Calu3 (cell line): ENCODE data around the gene HSD17B8. TPM values are rescaled to one million over a fixed set of nuclear protein-coding genes. Genes with fewer than 3 reads are reported as not detected.

ENCODE experiments used
- BruUV-seq: library from RNA; stranded (reverse); fragments of 400-500 nt; replicated peaks from 2 replicates; lab custom pipeline; 2021; lab: Mats Ljungman, UMichigan
- CTCF ChIA-PET: fragments of 300-600 bp; sonication (Branson Sonifier 250); formaldehyde crosslinking; loops from one replicate; lab custom pipeline; 2022; ENCODE audit warnings: antibody characterized with exemption; lab: Charles Lee
- DNase-seq: peaks from one replicate; pipeline ENCODE4 v3.0.0; 2022
- H3K27ac Mint-ChIP-seq: one replicate; pipeline ENCODE4 v1.8.0; 2022; ENCODE audit warnings: mixed read lengths; ENCODE audit not compliant: unreplicated experiment
- H3K27me3 Mint-ChIP-seq: one replicate; pipeline ENCODE4 v1.8.0; 2022; ENCODE audit warnings: mixed read lengths; ENCODE audit not compliant: unreplicated experiment
- H3K36me3 Mint-ChIP-seq: one replicate; pipeline ENCODE4 v1.8.0; 2022; ENCODE audit warnings: mild to moderate bottlenecking, moderate library complexity, mixed read lengths; ENCODE audit not compliant: insufficient read depth, unreplicated experiment
- H3K4me1 Mint-ChIP-seq: one replicate; pipeline ENCODE4 v1.8.0; 2022; ENCODE audit warnings: mild to moderate bottlenecking, low read depth, mixed read lengths; ENCODE audit not compliant: unreplicated experiment
- H3K4me3 Mint-ChIP-seq: one replicate; pipeline ENCODE4 v1.8.0; 2022; ENCODE audit warnings: mild to moderate bottlenecking, low read depth, moderate library complexity, mixed read lengths; ENCODE audit not compliant: unreplicated experiment
- H3K9me3 Mint-ChIP-seq: one replicate; pipeline ENCODE4 v1.8.0; 2022; ENCODE audit warnings: low read depth, mixed read lengths; ENCODE audit not compliant: unreplicated experiment
- intact Hi-C: fragments of 100-400 bp; cut with micrococcal nuclease; formaldehyde crosslinking; loops from one replicate; pipeline ENCODE4 v1.10.0; 2022; ENCODE audit not compliant: unreplicated experiment
- total RNA-seq: library from RNA; stranded (reverse); gene quantifications from 2 replicates; pipeline ENCODE4 v1.2.3, GENCODE V29; 2022
- TF ChIP-seq, protein P1 (sequence below): fragments of 200-600 bp; IDR thresholded peaks from one replicate; pipeline ENCODE4 v1.8.0; 2022; ENCODE audit warnings: antibody characterized with exemption; ENCODE audit not compliant: unreplicated experiment

HSD17B8 gene
- total RNA-seq, 1 experiment from 2014 or later, result 41.7 TPM

DNA sequence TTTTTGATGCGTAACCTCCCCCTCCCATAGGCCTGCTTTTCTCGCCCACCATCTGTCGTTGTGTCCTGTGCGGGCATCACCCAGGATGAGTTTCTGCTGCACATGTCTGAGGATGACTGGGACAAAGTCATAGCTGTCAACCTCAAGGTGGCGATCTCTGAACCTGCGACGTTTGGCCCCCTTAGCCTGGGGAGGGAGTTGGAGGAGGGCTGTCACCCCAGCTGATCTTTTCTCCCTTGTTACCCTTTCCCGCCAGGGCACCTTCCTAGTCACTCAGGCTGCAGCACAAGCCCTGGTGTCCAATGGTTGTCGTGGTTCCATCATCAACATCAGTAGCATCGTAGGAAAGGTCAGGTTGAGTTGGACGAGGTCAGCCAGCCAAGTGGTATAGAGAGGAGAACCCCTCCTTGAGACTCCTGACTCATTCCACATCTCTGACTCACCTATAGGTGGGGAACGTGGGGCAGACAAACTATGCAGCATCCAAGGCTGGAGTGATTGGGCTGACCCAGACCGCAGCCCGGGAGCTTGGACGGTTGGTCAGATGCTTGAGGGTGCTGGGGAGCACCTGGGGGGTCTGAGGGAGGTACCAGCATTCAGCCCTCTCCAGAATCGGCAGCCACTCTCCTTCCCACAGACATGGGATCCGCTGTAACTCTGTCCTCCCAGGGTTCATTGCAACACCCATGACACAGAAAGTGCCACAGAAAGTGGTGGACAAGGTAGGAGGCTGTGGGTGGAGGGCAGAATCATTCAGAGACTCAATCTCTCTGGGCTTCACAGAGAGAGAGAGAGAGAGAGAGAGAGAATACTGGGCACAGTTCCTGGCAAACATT, 954 bp downstream of the HSD17B8 start:
- DNase-seq, result peak; percentile 61
- TF ChIP-seq, protein P1, sequence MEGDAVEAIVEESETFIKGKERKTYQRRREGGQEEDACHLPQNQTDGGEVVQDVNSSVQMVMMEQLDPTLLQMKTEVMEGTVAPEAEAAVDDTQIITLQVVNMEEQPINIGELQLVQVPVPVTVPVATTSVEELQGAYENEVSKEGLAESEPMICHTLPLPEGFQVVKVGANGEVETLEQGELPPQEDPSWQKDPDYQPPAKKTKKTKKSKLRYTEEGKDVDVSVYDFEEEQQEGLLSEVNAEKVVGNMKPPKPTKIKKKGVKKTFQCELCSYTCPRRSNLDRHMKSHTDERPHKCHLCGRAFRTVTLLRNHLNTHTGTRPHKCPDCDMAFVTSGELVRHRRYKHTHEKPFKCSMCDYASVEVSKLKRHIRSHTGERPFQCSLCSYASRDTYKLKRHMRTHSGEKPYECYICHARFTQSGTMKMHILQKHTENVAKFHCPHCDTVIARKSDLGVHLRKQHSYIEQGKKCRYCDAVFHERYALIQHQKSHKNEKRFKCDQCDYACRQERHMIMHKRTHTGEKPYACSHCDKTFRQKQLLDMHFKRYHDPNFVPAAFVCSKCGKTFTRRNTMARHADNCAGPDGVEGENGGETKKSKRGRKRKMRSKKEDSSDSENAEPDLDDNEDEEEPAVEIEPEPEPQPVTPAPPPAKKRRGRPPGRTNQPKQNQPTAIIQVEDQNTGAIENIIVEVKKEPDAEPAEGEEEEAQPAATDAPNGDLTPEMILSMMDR, result no peak
- peak overlapping the region; percentile 81 for H3K27ac Mint-ChIP-seq
- CTCF ChIA-PET, result interaction anchor here (0.5 to 1.5 kb wide), 5 partner anchors 15 to 234 kb away, joined by 3 to 7 read pairs (median 4); no protein-coding TSS in a partner anchor
- peaks cover 63% of the 10 kb centered on the region for H3K4me1 Mint-ChIP-seq
- no peaks in the 10 kb centered on the region for H3K27me3 Mint-ChIP-seq
- H3K4me3 Mint-ChIP-seq, result peak overlapping the region; percentile 97
- H3K9me3 Mint-ChIP-seq, result no peaks in the 10 kb centered on the region
- peaks cover 87% of the 10 kb centered on the region for H3K36me3 Mint-ChIP-seq
- intact Hi-C loops, result loop anchor here (5.0 kb wide), 1 partner anchor 42 kb away; no protein-coding TSS in a partner anchor
- BruUV-seq, result no TSS peak

DNA sequence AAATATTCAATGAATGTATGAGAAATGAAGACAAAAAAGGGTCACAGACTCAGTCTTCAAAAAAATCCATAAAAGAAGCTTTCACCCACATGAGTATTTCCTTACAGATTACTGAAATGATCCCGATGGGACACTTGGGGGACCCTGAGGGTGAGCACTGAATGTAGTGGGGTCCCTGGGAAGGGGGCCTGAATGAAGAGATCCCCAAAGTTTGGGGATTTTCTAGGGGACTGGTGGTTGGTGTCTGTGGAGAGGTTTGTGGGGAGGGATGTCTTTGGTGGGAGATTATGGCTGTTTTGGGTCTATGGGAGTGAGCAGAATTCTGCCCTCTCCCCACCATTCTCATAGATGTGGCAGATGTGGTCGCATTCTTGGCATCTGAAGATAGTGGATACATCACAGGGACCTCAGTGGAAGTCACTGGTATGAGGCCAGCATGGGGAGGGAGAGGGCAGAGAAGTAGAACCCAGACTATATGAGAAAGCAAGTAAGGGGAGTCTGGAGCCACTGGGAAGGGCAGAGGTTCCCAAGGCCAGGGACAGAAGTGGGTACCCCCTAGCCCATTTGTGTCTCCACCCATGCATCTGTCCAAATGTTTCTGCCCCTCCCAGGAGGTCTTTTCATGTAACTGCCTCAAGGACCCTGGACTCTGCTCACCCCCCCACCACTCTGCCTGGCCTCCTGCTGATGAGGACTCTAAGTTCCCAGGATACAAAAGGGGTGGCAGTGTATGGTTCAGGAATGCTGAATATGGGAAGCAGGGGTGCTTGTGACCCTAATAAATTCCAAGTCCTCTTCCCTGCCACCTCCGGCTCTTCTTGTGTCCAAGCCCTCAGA, 1.8 kb downstream of the HSD17B8 start:
- H3K36me3 Mint-ChIP-seq, result peaks cover 79% of the 10 kb centered on the region
- peak overlapping the region; percentile 81 for H3K27ac Mint-ChIP-seq
- TF ChIP-seq, protein P1, result no peak
- peak overlapping the region; percentile 97 for H3K4me3 Mint-ChIP-seq
- intact Hi-C loops, result loop anchor here (5.0 kb wide), 1 partner anchor 41 kb away; no protein-coding TSS in a partner anchor
- H3K27me3 Mint-ChIP-seq, result no peaks in the 10 kb centered on the region
- H3K9me3 Mint-ChIP-seq, result no peaks in the 10 kb centered on the region
- peaks cover 63% of the 10 kb centered on the region for H3K4me1 Mint-ChIP-seq
- no TSS peak for BruUV-seq
- no peak for DNase-seq
- CTCF ChIA-PET, result interaction anchor here (0.6 to 1.0 kb wide), 3 partner anchors 14 to 220 kb away, joined by 3 to 7 read pairs (median 4); no protein-coding TSS in a partner anchor

GRCh38 chr6:33206864-33207551, 2.6 kb downstream of the HSD17B8 start:
- Mint-ChIP-seq H3K4me1 (peaks cover 56% of the 10 kb centered on the region), H3K36me3 (peaks cover 74% of the 10 kb centered on the region), H3K27me3 (peaks cover 6% of the 10 kb centered on the region), H3K27ac (peak overlapping the region; percentile 94), H3K9me3 (no peaks in the 10 kb centered on the region), H3K4me3 (peak overlapping the region; percentile 83)
- CTCF ChIA-PET, result interaction anchor here (0.7 kb wide), 1 partner anchor 113 kb away, joined by 4 read pairs; no protein-coding TSS in a partner anchor
- DNase-seq, result no peak
- intact Hi-C loops, result loop anchor here (5.0 kb wide), 1 partner anchor 40 kb away; no protein-coding TSS in a partner anchor
- BruUV-seq, result no TSS peak
- TF ChIP-seq, protein P1, result no peak
